GM18909 (cell line): ENCODE measurements around the gene RTP1.
"Not testable (repeated sequence)": the region's sequence is repeated elsewhere in the genome, so short reads cannot be mapped to it uniquely, and the experiment has no call there.

Experiments
- ATAC-seq: cut with Tn5 transposase; IDR thresholded peaks from one replicate; pipeline ENCODE4 v1.9.1; 2021; ENCODE audit warnings: mild to moderate bottlenecking; ENCODE audit not compliant: unreplicated experiment, poor library complexity

RTP1 gene

GRCh38 chr3:187237741-187238140 lies 40.5 kb downstream of the RTP1 start:
- ATAC-seq, result no peak

DNA sequence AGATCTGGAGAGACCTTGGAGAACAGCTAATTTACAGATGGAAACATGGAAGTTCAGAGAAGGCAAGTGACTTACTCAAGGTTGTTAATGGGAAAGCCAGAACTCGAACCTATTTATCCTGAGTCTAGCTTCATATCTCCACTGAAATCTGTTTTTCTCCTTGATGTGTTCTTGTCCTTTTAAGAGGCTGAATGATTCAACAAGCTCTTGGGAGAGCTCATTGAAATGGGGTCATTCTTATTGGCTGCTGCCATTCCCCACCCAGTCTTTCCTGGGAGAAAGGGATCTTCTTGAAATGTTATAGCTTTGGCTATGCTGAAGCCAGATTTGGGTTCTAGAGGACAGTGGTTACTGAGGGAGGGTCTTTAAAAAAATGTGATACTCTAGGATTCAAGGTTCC lies 41.0 kb downstream of the RTP1 start:
- ATAC-seq, result no peak

DNA sequence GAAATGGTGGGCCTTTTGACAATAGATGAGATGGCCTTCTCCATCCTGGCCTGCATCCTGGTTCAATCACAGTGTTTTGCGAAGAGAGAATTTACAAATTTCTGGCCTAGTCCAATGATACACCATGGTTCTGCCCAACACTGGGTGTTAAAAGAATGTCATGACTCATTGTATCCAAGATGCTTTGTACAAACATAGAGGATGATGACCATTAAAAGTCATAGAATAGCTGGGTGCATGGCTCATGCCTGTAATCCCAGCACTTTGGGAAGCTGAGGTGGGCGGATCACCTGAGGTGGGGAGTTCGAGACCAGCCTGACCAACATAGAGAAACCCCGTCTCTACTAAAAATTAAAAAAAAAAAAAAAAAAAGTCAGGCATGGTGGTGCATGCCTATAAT lies 41.5 kb downstream of the RTP1 start:
- not testable (repeated sequence) for ATAC-seq

- ATAC-seq, result no peak
These were observed 45.1 kb downstream of the RTP1 start for GRCh38 chr3:187242435-187242834.

DNA sequence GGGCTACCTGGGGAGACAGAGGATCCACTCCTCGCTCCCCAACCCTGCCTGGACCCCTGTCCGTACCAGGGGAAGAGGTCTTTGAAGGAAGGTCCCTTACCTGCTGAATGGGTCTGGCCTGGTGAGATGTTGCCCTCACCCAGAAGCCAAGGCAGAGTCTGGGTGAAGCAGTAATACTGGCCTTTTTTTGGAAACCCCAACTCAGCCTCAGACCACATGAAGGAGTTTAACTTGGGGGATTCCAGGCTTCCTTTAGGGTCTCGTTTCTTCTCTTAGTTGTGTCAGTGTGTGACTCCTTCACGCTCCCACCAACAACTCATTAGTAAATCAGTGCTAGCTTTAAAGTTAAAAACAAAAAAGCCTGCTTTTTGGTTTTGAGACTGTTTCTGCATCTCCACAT lies 45.6 kb downstream of the RTP1 start:
- no peak for ATAC-seq

- no peak for ATAC-seq
These were observed 46.7 kb downstream of the RTP1 start for GRCh38 chr3:187243933-187244524.

- ATAC-seq, result no peak
These were observed 50.1 kb downstream of the RTP1 start for GRCh38 chr3:187247398-187247797.
